Right atrium auricular region (tissue), 2 donors: ENCODE data around the gene NUPR2. TPM values are rescaled to one million over a fixed set of nuclear protein-coding genes. Genes with fewer than 3 reads are reported as not detected.
"Not testable (repeated sequence)": the region's sequence is repeated elsewhere in the genome, so short reads cannot be mapped to it uniquely, and the experiment has no call there.

ENCODE experiments used
- DNase-seq: peaks from one replicate; pipeline ENCODE4 v3.0.0-alpha.2; 2019; ENCODE audit warnings: low spot score
- H3K27ac ChIP-seq, 2 donors: fragments of 200-600 bp; sonication (generic); 1 replicate in 1 of 2; 2 replicates in 1 of 2; pipeline ENCODE4 v1.5.1; 2016 to 2019
- H3K27me3 ChIP-seq, 2 donors: fragments of 200-600 bp; sonication (generic); one replicate each; pipeline versions ENCODE4 v1.5.1 to v1.6.0; 2017 to 2019
- H3K36me3 ChIP-seq: fragments of 200-600 bp; sonication (generic); one replicate; pipeline ENCODE4 v1.5.1; 2016
- H3K4me1 ChIP-seq, 2 donors: fragments of 200-600 bp; sonication (generic); one replicate each; pipeline versions ENCODE4 v1.5.1 to v1.6.0; 2017 to 2019
- H3K4me3 ChIP-seq, 2 donors: fragments of 200-600 bp; sonication (generic); 1 replicate in 1 of 2; 2 replicates in 1 of 2; pipeline ENCODE4 v1.5.1; 2017 to 2019; ENCODE audit warnings: mild to moderate bottlenecking in 1 of 2, moderate library complexity in 1 of 2
- H3K9me3 ChIP-seq, 2 donors: fragments of 200-600 bp; sonication (generic); one replicate each; pipeline ENCODE4 v1.5.1; 2019
- CTCF ChIP-seq, 2 donors: fragments of 200-600 bp; sonication (generic); IDR thresholded peaks; one replicate each; pipeline ENCODE4 v1.5.1; 2019; ENCODE audit warnings: antibody characterized with exemption in 2 of 2
- total RNA-seq, 2 donors: library from RNA; depleted of rRNA; stranded (reverse); fragments of >200 nt; gene quantifications; one replicate each; pipeline ENCODE4 v1.1.0, GENCODE V29; 2016

Gene NUPR2
- total RNA-seq: not detected

GRCh38 chr7:56115852-56116538 is at the start of gene NUPR2:
NUPR2 (minus strand) TSS chr7:56116417; CDS start chr7:56116314, 103 bp downstream.
- no peak for TF ChIP-seq CTCF (IDR thresholded peaks at IDR 0.05)
- Histone ChIP-seq H3K27ac (no peak within 1 kb of the TSS), H3K4me1 (peaks cover 0 to 7% of the 10 kb centered on the region in 2 donors), H3K4me3 (peak within 1 kb of the TSS in 1 of 2 donors; percentile 37), H3K9me3 (no peaks in the 10 kb centered on the region), H3K36me3 (no peaks in the 10 kb centered on the region), H3K27me3 (no peaks in the 10 kb centered on the region)
- no peak for DNase-seq

- no peak for TF ChIP-seq CTCF (IDR thresholded peaks at IDR 0.05)
- H3K36me3 ChIP-seq: no peaks in the 10 kb centered on the region
- H3K27me3 ChIP-seq: no peaks in the 10 kb centered on the region
- H3K4me1 ChIP-seq: no peaks in the 10 kb centered on the region
- peaks cover 0 to 15% of the 10 kb centered on the region in 2 donors for H3K9me3 ChIP-seq
- no peak overlapping the region for H3K4me3 ChIP-seq
- H3K27ac ChIP-seq: no peak overlapping the region
- no peak for DNase-seq
Observed at GRCh38 chr7:56157238-56157790, 41.1 kb upstream of the NUPR2 start.

DNA sequence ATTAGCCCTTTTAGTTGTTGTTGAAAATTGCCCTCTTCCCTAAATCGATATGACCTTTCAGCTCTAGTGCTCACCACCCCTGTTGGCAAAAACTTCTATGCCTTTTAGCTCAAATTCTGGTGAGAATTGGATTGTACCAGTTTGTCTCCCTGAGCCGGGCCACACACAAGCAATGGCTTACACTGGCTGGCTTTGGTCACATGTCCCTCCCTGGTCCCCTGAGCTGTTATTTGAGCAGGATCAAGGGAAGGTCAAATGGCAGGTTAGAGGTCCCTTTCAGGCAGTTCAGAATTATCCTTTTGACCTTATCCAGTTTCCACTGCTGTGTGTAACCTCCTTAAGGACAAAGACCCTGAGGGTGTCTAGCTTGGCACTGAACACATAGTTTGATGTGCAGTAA is 14.8 kb upstream of the NUPR2 start:
- not testable (repeated sequence) for H3K4me3 ChIP-seq, DNase-seq, H3K27ac ChIP-seq, H3K4me1 ChIP-seq, H3K36me3 ChIP-seq, H3K9me3 ChIP-seq, H3K27me3 ChIP-seq

GRCh38 chr7:56127241-56127975 is 11.2 kb upstream of the NUPR2 start:
- TF ChIP-seq CTCF (IDR thresholded peaks at IDR 0.05): no peak
- H3K27me3 ChIP-seq: no peaks in the 10 kb centered on the region
- H3K4me3 ChIP-seq: no peak overlapping the region
- no peaks in the 10 kb centered on the region for H3K4me1 ChIP-seq
- no peaks in the 10 kb centered on the region for H3K9me3 ChIP-seq
- no peaks in the 10 kb centered on the region for H3K36me3 ChIP-seq
- no peak overlapping the region for H3K27ac ChIP-seq
- DNase-seq: no peak

DNA sequence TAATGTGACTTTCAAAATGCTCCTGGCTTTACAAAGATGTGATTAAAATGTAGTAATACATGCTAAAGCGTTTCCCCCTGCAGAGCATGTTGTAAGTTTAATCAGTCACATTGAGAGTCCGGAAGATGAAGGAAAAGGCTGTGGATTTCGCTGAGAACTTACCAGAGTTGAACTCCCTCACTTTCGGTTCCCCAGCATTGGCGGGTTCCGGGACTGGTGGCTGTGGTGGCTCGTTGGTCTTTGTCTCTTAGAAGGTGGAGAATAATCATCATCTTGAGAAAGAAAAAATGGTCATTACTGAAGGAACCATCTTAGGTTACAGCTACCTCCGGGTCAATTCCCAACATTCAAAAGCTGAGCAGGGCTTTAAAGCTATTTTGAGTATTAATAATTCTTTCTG is 9.6 kb upstream of the NUPR2 start:
- TF ChIP-seq CTCF (IDR thresholded peaks at IDR 0.05): no peak
- no peaks in the 10 kb centered on the region for H3K9me3 ChIP-seq
- no peak for DNase-seq

GRCh38 chr7:56124981-56125380 is 8.8 kb upstream of the NUPR2 start:
- no peaks in the 10 kb centered on the region for H3K4me1 ChIP-seq
- no peak for DNase-seq
- no peak overlapping the region for H3K4me3 ChIP-seq
- H3K9me3 ChIP-seq: no peaks in the 10 kb centered on the region
- no peaks in the 10 kb centered on the region for H3K36me3 ChIP-seq
- no peak for TF ChIP-seq CTCF (IDR thresholded peaks at IDR 0.05)
- H3K27ac ChIP-seq: no peak overlapping the region
- no peaks in the 10 kb centered on the region for H3K27me3 ChIP-seq

More for the DNA sequence above, 9.6 kb upstream of the NUPR2 start:
- no peak overlapping the region for H3K27ac ChIP-seq
- no peaks in the 10 kb centered on the region for H3K4me1 ChIP-seq
- H3K36me3 ChIP-seq: no peaks in the 10 kb centered on the region
- H3K27me3 ChIP-seq: no peaks in the 10 kb centered on the region
- H3K4me3 ChIP-seq: no peak overlapping the region
